ENCODE results near the gene MYO9B. TPM values are rescaled to one million over a fixed set of nuclear protein-coding genes. Genes with fewer than 3 reads are reported as not detected.

Gene MYO9B
- polyA plus RNA-seq, 2 of the 4 experiments (the other 2 are of a cell fraction), result 13.0 to 27.7 TPM

GRCh38 chr19:17149393-17150135 is 74.0 kb downstream of the MYO9B start:
- 94% methylated on average over 13 of the region's 13 CpGs for WGBS (ENCODE audit: missing lambda C conversion rate)
- Histone ChIP-seq H3K27ac (no peak overlapping the region), H3K4me1 (no peaks in the 10 kb centered on the region), H3K9me3 (no peaks in the 10 kb centered on the region), H3K4me3 (no peak overlapping the region), H3K4me2 (no peak overlapping the region)
- CTCF ChIA-PET, result interaction anchor here (1.7 kb wide), 1 partner anchor 97 kb away, joined by 4 read pairs; no protein-coding TSS in a partner anchor
- FAIRE-seq (no peak), DNase-seq (ENCODE audit: low read depth in 1 of 2, low spot score in 1 of 2) (no peak), ATAC-seq (no peak)
- TF ChIP-seq, protein P1, sequence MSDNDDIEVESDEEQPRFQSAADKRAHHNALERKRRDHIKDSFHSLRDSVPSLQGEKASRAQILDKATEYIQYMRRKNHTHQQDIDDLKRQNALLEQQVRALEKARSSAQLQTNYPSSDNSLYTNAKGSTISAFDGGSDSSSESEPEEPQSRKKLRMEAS (IDR thresholded peaks at IDR 0.05), result no peak
- TF ChIP-seq, protein P2, sequence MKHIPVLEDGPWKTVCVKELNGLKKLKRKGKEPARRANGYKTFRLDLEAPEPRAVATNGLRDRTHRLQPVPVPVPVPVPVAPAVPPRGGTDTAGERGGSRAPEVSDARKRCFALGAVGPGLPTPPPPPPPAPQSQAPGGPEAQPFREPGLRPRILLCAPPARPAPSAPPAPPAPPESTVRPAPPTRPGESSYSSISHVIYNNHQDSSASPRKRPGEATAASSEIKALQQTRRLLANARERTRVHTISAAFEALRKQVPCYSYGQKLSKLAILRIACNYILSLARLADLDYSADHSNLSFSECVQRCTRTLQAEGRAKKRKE (CRISPR knock-in tag; IDR thresholded peaks at IDR 0.05; ENCODE audit: low read depth), result no peak
- TF ChIP-seq RARB (CRISPR knock-in tag; IDR thresholded peaks at IDR 0.05) (no peak), RFX5 (IDR thresholded peaks at IDR 0.05) (no peak), ELK1 (IDR thresholded peaks at IDR 0.05; ENCODE audit: low read depth, low read length) (no peak), HOXB5 (CRISPR knock-in tag; IDR thresholded peaks at IDR 0.05) (no peak), MAFK (IDR thresholded peaks at IDR 0.05; ENCODE audit: partially characterized antibody) (no peak), ZC3H11A (IDR thresholded peaks at IDR 0.05) (no peak)
- POLR2A ChIA-PET, result no interaction called here

GRCh38 chr19:17153996-17154395 is 78.4 kb downstream of the MYO9B start:
- ATAC-seq, result no peak
- no peaks in the 10 kb centered on the region for H3K4me1 ChIP-seq
- H3K4me2 ChIP-seq, result no peak overlapping the region
- no peak overlapping the region for H3K4me3 ChIP-seq
- CTCF ChIA-PET, result no interaction called here
- WGBS (ENCODE audit: missing lambda C conversion rate), result 99% methylated on average over 10 of the region's 10 CpGs
- TF ChIP-seq, protein P2 (CRISPR knock-in tag; IDR thresholded peaks at IDR 0.05; ENCODE audit: low read depth), result no peak
- TF ChIP-seq MYC (IDR thresholded peaks at IDR 0.05; ENCODE audit: borderline replicate concordance, low read length) (no peak), CHD2 (IDR thresholded peaks at IDR 0.05; ENCODE audit: low read length, partially characterized antibody) (no peak), SMC3 (IDR thresholded peaks at IDR 0.05) (no peak), ZSCAN20 (CRISPR knock-in tag; IDR thresholded peaks at IDR 0.05) (no peak), ZNF302 (CRISPR knock-in tag; IDR thresholded peaks at IDR 0.05) (no peak), NFE2L2 (conservative IDR thresholded peaks at IDR 0.05; ENCODE audit: low read length) (no peak), HOXB13 (CRISPR knock-in tag; IDR thresholded peaks at IDR 0.05; ENCODE audit: low read depth) (no peak), HOXB5 (CRISPR knock-in tag; IDR thresholded peaks at IDR 0.05) (no peak), ELK1 (IDR thresholded peaks at IDR 0.05; ENCODE audit: low read depth, low read length) (no peak), JUNB (IDR thresholded peaks at IDR 0.05) (no peak), NR3C1 (IDR thresholded peaks at IDR 0.05) (no peak), RARB (CRISPR knock-in tag; IDR thresholded peaks at IDR 0.05) (no peak), MAZ (IDR thresholded peaks at IDR 0.05; ENCODE audit: borderline replicate concordance, low read depth, low read length) (no peak), TFCP2L1 (CRISPR knock-in tag; IDR thresholded peaks at IDR 0.05) (no peak)
- TF ChIP-seq, protein P3, sequence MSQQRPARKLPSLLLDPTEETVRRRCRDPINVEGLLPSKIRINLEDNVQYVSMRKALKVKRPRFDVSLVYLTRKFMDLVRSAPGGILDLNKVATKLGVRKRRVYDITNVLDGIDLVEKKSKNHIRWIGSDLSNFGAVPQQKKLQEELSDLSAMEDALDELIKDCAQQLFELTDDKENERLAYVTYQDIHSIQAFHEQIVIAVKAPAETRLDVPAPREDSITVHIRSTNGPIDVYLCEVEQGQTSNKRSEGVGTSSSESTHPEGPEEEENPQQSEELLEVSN (IDR thresholded peaks at IDR 0.05; ENCODE audit: borderline replicate concordance, low read depth), result no peak
- TF ChIP-seq, protein P4, sequence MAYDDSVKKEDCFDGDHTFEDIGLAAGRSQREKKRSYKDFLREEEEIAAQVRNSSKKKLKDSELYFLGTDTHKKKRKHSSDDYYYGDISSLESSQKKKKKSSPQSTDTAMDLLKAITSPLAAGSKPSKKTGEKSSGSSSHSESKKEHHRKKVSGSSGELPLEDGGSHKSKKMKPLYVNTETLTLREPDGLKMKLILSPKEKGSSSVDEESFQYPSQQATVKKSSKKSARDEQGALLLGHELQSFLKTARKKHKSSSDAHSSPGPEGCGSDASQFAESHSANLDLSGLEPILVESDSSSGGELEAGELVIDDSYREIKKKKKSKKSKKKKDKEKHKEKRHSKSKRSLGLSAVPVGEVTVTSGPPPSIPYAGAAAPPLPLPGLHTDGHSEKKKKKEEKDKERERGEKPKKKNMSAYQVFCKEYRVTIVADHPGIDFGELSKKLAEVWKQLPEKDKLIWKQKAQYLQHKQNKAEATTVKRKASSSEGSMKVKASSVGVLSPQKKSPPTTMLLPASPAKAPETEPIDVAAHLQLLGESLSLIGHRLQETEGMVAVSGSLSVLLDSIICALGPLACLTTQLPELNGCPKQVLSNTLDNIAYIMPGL (CRISPR knock-in tag; IDR thresholded peaks at IDR 0.05; ENCODE audit: borderline replicate concordance), result no peak
- TF ChIP-seq, protein P5, sequence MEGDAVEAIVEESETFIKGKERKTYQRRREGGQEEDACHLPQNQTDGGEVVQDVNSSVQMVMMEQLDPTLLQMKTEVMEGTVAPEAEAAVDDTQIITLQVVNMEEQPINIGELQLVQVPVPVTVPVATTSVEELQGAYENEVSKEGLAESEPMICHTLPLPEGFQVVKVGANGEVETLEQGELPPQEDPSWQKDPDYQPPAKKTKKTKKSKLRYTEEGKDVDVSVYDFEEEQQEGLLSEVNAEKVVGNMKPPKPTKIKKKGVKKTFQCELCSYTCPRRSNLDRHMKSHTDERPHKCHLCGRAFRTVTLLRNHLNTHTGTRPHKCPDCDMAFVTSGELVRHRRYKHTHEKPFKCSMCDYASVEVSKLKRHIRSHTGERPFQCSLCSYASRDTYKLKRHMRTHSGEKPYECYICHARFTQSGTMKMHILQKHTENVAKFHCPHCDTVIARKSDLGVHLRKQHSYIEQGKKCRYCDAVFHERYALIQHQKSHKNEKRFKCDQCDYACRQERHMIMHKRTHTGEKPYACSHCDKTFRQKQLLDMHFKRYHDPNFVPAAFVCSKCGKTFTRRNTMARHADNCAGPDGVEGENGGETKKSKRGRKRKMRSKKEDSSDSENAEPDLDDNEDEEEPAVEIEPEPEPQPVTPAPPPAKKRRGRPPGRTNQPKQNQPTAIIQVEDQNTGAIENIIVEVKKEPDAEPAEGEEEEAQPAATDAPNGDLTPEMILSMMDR (IDR thresholded peaks at IDR 0.05), result no peak
- no peaks in the 10 kb centered on the region for H3K9me3 ChIP-seq
- POLR2A ChIA-PET, result no interaction called here
- no peak for FAIRE-seq
- no peak for DNase-seq (ENCODE audit: low read depth in 1 of 2, low spot score in 1 of 2)
- no peak overlapping the region for H3K27ac ChIP-seq

All from A549 (cell line).